ENCODE measurements around the gene NRG2. TPM values are rescaled to one million over a fixed set of nuclear protein-coding genes. Genes with fewer than 3 reads are reported as not detected.

NRG2 gene
- total and polyA plus RNA-seq, 2 experiments from 2014 or later, result 0.37 to 1.3 TPM

DNA sequence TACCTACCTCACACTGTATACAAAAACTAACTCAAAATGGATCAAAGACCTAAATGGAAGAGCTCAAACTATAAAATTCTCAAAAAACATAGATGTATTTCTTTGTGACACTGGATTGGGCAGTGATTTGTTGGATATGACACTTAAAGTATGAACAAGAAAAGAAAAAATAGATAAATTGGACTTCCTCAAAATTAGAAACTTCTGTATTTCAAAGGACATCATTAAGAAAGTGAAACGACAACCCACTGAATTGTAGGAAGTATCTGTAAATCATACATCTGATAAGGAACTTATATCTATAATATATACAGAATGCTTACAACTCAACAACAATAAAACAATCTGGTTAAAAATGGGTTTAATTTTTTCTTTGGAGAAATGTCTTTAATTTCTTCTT lies 96.7 kb downstream of the NRG2 start:
- H3K27me3 Mint-ChIP-seq (ENCODE audit: insufficient read depth, low read depth, poor library complexity), result no peaks in the 10 kb centered on the region
- DNase-seq (ENCODE audit: low spot score) (no peak), ATAC-seq (no peak)
- H3K36me3 Mint-ChIP-seq (ENCODE audit: low read depth), result no peaks in the 10 kb centered on the region
- Histone ChIP-seq H3K4me1 (ENCODE audit: insufficient read depth) (peaks cover 7% of the 10 kb centered on the region), H3K27me3 (ENCODE audit: insufficient read depth) (no peaks in the 10 kb centered on the region), H3K4me3 (no peak overlapping the region), H2AFZ (no peak overlapping the region), H3F3A (replicated peaks; ENCODE audit: low read depth) (no peaks in the 10 kb centered on the region), H3K36me3 (ENCODE audit: insufficient read depth) (no peaks in the 10 kb centered on the region), H3K27ac (ENCODE audit: low read depth) (no peak overlapping the region), H4K20me1 (replicated peaks; ENCODE audit: insufficient read depth) (no peaks in the 10 kb centered on the region), H3K79me2 (replicated peaks; ENCODE audit: insufficient read depth) (no peaks in the 10 kb centered on the region), H3K9me2 (ENCODE audit: insufficient read depth) (0 out of 2 replicates have a peak, but pooled peaks cover 3% of the 10 kb centered on the region), H3K4me2 (no peak overlapping the region)
- peaks cover 8% of the 10 kb centered on the region; the same call in 2 of the 3 replicates for H3K9me3 Mint-ChIP-seq
- H3K27ac Mint-ChIP-seq, result no peak overlapping the region
- TF ChIP-seq POLR2AphosphoS5 (IDR thresholded peaks at IDR 0.05; ENCODE audit: low read depth), result no peak
- H3K4me3 Mint-ChIP-seq, result no peak overlapping the region
- peaks cover 5% of the 10 kb centered on the region; the same call in 2 of the 3 replicates for H3K4me1 Mint-ChIP-seq

DNA sequence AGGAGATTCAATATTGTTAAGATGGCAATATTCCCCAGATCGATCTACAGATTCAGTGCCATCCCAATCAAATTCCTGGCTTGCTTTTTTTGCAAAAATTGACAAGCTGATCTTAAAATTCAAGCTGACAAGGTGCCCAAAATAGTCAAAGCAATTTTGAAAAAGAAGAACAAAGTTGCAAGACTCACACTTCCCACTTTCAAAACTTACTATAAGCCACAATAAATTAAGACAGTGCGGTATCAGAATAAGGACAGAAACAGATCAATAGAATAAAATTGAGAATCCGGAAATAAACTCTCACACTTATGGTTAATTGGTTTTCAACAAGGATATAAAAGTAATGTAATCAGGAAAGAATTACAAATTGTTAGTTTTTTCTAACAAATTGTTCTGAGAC lies 97.1 kb downstream of the NRG2 start:
- Histone ChIP-seq H3K4me3 (no peak overlapping the region), H4K20me1 (replicated peaks; ENCODE audit: insufficient read depth) (no peaks in the 10 kb centered on the region), H3K9me2 (ENCODE audit: insufficient read depth) (0 out of 2 replicates have a peak, but pooled peaks cover 3% of the 10 kb centered on the region), H2AFZ (no peak overlapping the region), H3K4me2 (no peak overlapping the region), H3K79me2 (replicated peaks; ENCODE audit: insufficient read depth) (no peaks in the 10 kb centered on the region), H3K4me1 (ENCODE audit: insufficient read depth) (peaks cover 7% of the 10 kb centered on the region), H3K36me3 (ENCODE audit: insufficient read depth) (no peaks in the 10 kb centered on the region), H3K27ac (ENCODE audit: low read depth) (no peak overlapping the region), H3K27me3 (ENCODE audit: insufficient read depth) (no peaks in the 10 kb centered on the region), H3F3A (replicated peaks; ENCODE audit: low read depth) (no peaks in the 10 kb centered on the region)
- no peak overlapping the region for H3K4me3 Mint-ChIP-seq
- peaks cover 8% of the 10 kb centered on the region; the same call in 2 of the 3 replicates for H3K9me3 Mint-ChIP-seq
- no peak for ATAC-seq
- TF ChIP-seq, protein P1, sequence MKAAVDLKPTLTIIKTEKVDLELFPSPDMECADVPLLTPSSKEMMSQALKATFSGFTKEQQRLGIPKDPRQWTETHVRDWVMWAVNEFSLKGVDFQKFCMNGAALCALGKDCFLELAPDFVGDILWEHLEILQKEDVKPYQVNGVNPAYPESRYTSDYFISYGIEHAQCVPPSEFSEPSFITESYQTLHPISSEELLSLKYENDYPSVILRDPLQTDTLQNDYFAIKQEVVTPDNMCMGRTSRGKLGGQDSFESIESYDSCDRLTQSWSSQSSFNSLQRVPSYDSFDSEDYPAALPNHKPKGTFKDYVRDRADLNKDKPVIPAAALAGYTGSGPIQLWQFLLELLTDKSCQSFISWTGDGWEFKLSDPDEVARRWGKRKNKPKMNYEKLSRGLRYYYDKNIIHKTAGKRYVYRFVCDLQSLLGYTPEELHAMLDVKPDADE (IDR thresholded peaks at IDR 0.05), result no peak
- TF ChIP-seq, protein P2, sequence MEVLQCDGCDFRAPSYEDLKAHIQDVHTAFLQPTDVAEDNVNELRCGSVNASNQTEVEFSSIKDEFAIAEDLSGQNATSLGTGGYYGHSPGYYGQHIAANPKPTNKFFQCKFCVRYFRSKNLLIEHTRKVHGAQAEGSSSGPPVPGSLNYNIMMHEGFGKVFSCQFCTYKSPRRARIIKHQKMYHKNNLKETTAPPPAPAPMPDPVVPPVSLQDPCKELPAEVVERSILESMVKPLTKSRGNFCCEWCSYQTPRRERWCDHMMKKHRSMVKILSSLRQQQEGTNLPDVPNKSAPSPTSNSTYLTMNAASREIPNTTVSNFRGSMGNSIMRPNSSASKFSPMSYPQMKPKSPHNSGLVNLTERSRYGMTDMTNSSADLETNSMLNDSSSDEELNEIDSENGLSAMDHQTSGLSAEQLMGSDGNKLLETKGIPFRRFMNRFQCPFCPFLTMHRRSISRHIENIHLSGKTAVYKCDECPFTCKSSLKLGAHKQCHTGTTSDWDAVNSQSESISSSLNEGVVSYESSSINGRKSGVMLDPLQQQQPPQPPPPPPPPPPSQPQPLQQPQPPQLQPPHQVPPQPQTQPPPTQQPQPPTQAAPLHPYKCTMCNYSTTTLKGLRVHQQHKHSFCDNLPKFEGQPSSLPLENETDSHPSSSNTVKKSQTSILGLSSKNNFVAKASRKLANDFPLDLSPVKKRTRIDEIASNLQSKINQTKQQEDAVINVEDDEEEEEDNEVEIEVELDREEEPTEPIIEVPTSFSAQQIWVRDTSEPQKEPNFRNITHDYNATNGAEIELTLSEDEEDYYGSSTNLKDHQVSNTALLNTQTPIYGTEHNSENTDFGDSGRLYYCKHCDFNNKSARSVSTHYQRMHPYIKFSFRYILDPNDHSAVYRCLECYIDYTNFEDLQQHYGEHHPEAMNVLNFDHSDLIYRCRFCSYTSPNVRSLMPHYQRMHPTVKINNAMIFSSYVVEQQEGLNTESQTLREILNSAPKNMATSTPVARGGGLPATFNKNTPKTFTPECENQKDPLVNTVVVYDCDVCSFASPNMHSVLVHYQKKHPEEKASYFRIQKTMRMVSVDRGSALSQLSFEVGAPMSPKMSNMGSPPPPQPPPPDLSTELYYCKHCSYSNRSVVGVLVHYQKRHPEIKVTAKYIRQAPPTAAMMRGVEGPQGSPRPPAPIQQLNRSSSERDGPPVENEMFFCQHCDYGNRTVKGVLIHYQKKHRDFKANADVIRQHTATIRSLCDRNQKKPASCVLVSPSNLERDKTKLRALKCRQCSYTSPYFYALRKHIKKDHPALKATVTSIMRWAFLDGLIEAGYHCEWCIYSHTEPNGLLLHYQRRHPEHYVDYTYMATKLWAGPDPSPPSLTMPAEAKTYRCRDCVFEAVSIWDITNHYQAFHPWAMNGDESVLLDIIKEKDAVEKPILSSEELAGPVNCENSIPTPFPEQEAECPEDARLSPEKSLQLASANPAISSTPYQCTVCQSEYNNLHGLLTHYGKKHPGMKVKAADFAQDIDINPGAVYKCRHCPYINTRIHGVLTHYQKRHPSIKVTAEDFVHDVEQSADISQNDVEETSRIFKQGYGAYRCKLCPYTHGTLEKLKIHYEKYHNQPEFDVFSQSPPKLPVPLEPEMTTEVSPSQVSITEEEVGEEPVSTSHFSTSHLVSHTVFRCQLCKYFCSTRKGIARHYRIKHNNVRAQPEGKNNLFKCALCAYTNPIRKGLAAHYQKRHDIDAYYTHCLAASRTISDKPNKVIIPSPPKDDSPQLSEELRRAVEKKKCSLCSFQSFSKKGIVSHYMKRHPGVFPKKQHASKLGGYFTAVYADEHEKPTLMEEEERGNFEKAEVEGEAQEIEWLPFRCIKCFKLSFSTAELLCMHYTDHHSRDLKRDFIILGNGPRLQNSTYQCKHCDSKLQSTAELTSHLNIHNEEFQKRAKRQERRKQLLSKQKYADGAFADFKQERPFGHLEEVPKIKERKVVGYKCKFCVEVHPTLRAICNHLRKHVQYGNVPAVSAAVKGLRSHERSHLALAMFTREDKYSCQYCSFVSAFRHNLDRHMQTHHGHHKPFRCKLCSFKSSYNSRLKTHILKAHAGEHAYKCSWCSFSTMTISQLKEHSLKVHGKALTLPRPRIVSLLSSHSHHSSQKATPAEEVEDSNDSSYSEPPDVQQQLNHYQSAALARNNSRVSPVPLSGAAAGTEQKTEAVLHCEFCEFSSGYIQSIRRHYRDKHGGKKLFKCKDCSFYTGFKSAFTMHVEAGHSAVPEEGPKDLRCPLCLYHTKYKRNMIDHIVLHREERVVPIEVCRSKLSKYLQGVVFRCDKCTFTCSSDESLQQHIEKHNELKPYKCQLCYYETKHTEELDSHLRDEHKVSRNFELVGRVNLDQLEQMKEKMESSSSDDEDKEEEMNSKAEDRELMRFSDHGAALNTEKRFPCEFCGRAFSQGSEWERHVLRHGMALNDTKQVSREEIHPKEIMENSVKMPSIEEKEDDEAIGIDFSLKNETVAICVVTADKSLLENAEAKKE (CRISPR knock-in tag; IDR thresholded peaks at IDR 0.05), result no peak
- TF ChIP-seq EZH2phosphoT487 (IDR thresholded peaks at IDR 0.05; ENCODE audit: unreplicated experiment) (no peak), ZNF114 (CRISPR knock-in tag; IDR thresholded peaks at IDR 0.05) (no peak), NANOG (IDR thresholded peaks at IDR 0.05; ENCODE audit: borderline replicate concordance) (no peak), JUNB (IDR thresholded peaks at IDR 0.05; ENCODE audit: unreplicated experiment) (no peak), POLR2AphosphoS5 (IDR thresholded peaks at IDR 0.05; ENCODE audit: low read depth) (no peak)
- TF ChIP-seq, protein P3, sequence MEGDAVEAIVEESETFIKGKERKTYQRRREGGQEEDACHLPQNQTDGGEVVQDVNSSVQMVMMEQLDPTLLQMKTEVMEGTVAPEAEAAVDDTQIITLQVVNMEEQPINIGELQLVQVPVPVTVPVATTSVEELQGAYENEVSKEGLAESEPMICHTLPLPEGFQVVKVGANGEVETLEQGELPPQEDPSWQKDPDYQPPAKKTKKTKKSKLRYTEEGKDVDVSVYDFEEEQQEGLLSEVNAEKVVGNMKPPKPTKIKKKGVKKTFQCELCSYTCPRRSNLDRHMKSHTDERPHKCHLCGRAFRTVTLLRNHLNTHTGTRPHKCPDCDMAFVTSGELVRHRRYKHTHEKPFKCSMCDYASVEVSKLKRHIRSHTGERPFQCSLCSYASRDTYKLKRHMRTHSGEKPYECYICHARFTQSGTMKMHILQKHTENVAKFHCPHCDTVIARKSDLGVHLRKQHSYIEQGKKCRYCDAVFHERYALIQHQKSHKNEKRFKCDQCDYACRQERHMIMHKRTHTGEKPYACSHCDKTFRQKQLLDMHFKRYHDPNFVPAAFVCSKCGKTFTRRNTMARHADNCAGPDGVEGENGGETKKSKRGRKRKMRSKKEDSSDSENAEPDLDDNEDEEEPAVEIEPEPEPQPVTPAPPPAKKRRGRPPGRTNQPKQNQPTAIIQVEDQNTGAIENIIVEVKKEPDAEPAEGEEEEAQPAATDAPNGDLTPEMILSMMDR (conservative IDR thresholded peaks at IDR 0.05; ENCODE audit: low read depth in 2 of 2), result no peak
- DNase-seq (ENCODE audit: low spot score), result no peak
- H3K27ac Mint-ChIP-seq, result no peak overlapping the region
- H3K36me3 Mint-ChIP-seq (ENCODE audit: low read depth), result no peaks in the 10 kb centered on the region
- peaks cover 5% of the 10 kb centered on the region; the same call in 2 of the 3 replicates for H3K4me1 Mint-ChIP-seq
- no peaks in the 10 kb centered on the region for H3K27me3 Mint-ChIP-seq (ENCODE audit: insufficient read depth, low read depth, poor library complexity)

Measured in GM23338 (cell line).